ENCODE measurements around the gene SPZ1. TPM values are rescaled to one million over a fixed set of nuclear protein-coding genes. Genes with fewer than 3 reads are reported as not detected.

The SPZ1 gene
- total and polyA plus RNA-seq, 8 donors: not detected

DNA sequence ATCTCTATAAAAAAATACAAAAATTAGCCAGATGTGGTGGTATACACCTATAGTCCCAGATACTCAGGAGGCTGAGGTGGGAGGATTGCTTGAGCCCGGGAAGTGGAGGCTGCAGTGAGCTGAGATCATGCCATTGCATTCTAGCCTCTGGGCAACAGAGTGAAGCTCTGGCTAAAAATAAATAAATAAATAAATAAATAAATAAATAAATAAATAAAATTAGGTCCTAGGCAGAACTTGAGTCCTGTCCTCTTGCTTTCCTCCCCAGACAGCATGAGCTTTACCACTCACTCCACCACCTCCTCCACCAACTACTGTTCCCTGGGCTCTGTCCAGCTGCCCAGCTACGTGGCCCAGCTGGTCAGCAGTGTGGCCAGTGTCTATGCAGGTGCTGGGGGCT lies 31.6 kb upstream of the SPZ1 start:
- no peak overlapping the region for H3K4me3 ChIP-seq
- no peak for DNase-seq
- 85 to 94% (median 89%) methylated on average over 2 of the region's 2 CpGs for WGBS, 5 donors
- TF ChIP-seq, protein P1, sequence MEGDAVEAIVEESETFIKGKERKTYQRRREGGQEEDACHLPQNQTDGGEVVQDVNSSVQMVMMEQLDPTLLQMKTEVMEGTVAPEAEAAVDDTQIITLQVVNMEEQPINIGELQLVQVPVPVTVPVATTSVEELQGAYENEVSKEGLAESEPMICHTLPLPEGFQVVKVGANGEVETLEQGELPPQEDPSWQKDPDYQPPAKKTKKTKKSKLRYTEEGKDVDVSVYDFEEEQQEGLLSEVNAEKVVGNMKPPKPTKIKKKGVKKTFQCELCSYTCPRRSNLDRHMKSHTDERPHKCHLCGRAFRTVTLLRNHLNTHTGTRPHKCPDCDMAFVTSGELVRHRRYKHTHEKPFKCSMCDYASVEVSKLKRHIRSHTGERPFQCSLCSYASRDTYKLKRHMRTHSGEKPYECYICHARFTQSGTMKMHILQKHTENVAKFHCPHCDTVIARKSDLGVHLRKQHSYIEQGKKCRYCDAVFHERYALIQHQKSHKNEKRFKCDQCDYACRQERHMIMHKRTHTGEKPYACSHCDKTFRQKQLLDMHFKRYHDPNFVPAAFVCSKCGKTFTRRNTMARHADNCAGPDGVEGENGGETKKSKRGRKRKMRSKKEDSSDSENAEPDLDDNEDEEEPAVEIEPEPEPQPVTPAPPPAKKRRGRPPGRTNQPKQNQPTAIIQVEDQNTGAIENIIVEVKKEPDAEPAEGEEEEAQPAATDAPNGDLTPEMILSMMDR (IDR thresholded peaks at IDR 0.05): no peak
- no peak for TF ChIP-seq EP300 (IDR thresholded peaks at IDR 0.05)
- TF ChIP-seq POLR2AphosphoS5 (IDR thresholded peaks at IDR 0.05): no peak
- no peak for TF ChIP-seq POLR2A (IDR thresholded peaks at IDR 0.05)
- H3K9me3 ChIP-seq: no peaks in the 10 kb centered on the region
- H3K36me3 ChIP-seq: no peaks in the 10 kb centered on the region
- no peak overlapping the region for H3K27ac ChIP-seq
- H3K27me3 ChIP-seq: no peaks in the 10 kb centered on the region
- no peaks in the 10 kb centered on the region for H3K4me1 ChIP-seq
- intact Hi-C loops (cut with DNase I; ENCODE audit: low total_unique reads): no loop called here

DNA sequence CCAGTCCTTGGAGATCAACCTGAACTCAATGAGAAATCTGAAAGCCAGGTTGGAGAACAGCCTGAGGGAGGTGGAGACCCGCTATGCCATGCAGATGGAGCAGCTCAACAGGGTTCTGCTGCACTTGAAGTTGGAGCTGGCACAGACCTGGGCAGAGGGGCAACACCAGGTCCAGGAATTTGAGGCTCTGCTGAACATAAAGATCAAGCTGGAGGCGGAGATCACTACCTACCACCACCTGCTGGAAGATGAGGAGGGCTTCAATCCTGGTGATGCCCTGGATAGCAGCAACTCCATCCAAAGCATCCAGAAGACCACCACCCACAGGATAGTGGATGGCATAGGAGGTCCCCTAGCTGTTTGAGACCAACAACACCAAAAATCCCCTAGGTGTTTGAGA lies 30.5 kb upstream of the SPZ1 start:
- Histone ChIP-seq H3K9me3 (no peaks in the 10 kb centered on the region), H3K27me3 (no peaks in the 10 kb centered on the region), H3K4me3 (no peak overlapping the region), H3K27ac (no peak overlapping the region), H3K36me3 (no peaks in the 10 kb centered on the region), H3K4me1 (no peaks in the 10 kb centered on the region)
- intact Hi-C loops (cut with DNase I; ENCODE audit: low total_unique reads): no loop called here
- DNase-seq: no peak
- no peak for TF ChIP-seq EP300 (IDR thresholded peaks at IDR 0.05)
- TF ChIP-seq POLR2AphosphoS5 (IDR thresholded peaks at IDR 0.05): no peak
- TF ChIP-seq, protein P1 (IDR thresholded peaks at IDR 0.05): no peak
- no peak for TF ChIP-seq POLR2A (IDR thresholded peaks at IDR 0.05)
- 86 to 98% (median 95%) methylated on average over 2 of the region's 2 CpGs for WGBS, 5 donors

DNA sequence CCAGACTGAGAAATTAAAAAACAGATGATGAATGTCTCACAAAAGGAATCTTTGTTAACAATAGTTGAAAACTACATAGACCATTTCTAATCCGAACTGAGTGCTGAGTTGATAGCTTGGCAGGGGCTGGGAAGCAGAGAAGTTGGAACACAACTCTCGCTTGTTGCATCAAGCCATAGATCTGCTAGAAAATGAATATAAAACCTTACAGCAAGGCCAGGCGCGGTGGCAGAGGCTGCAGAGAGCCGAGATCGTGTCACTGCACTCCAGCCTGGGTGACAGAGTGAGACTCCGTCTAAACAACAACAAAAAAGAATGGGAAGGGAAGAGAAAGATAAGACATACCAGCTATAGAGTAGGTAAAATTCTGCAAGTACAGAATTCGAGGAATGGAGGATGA lies 28.0 kb upstream of the SPZ1 start:
- no peak overlapping the region for H3K4me3 ChIP-seq
- DNase-seq: no peak
- WGBS, 5 donors: 81 to 87% (median 86%) methylated on average over 8 of the region's 8 CpGs
- H3K27me3 ChIP-seq: no peaks in the 10 kb centered on the region
- no peak overlapping the region for H3K27ac ChIP-seq
- no peaks in the 10 kb centered on the region for H3K9me3 ChIP-seq
- intact Hi-C loops (cut with DNase I; ENCODE audit: low total_unique reads): no loop called here
- TF ChIP-seq EP300 (IDR thresholded peaks at IDR 0.05): no peak
- TF ChIP-seq POLR2AphosphoS5 (IDR thresholded peaks at IDR 0.05): no peak
- TF ChIP-seq, protein P1 (IDR thresholded peaks at IDR 0.05): no peak
- TF ChIP-seq POLR2A (IDR thresholded peaks at IDR 0.05): no peak
- no peaks in the 10 kb centered on the region for H3K4me1 ChIP-seq
- H3K36me3 ChIP-seq: no peaks in the 10 kb centered on the region

DNA sequence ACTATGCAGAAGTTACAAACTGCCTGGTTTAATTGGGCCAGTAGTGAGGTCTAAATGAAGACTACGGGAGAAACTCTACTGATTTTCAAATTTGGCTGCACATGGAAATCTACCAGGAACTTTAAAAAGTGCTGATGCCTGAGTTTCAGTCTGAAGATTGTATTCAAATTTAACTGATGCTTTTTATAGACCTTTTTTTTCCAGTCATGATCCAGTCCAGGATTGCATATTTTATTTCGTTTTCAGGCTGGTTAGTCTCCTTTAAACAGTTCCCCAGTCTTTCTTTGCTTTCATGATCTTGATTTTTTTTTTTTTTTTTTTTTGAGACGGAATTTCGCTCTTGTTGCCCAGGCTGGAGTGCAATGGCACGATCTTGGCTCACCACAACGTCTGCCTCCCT lies 23.7 kb upstream of the SPZ1 start:
- Histone ChIP-seq H3K27ac (no peak overlapping the region), H3K36me3 (no peaks in the 10 kb centered on the region), H3K4me1 (no peaks in the 10 kb centered on the region), H3K4me3 (no peak overlapping the region), H3K9me3 (no peaks in the 10 kb centered on the region), H3K27me3 (no peaks in the 10 kb centered on the region)
- 63 to 78% (median 69%) methylated on average over 5 to 6 of the region's 6 CpGs for WGBS, 5 donors
- intact Hi-C loops (cut with DNase I; ENCODE audit: low total_unique reads): no loop called here
- DNase-seq: no peak
- TF ChIP-seq, protein P1 (IDR thresholded peaks at IDR 0.05): no peak
- no peak for TF ChIP-seq EP300 (IDR thresholded peaks at IDR 0.05)
- TF ChIP-seq POLR2A (IDR thresholded peaks at IDR 0.05): no peak
- TF ChIP-seq POLR2AphosphoS5 (IDR thresholded peaks at IDR 0.05): no peak

All from stomach (tissue), 9 donors.